ENCODE data around the gene PNPLA1.

Gene PNPLA1

GRCh38 chr6:36267731-36268477 lies 2.0 kb upstream of the PNPLA1 start:
- H3K36me3 ChIP-seq (ENCODE audit: control insufficient read depth in 2 of 2, insufficient read depth in 2 of 2, low read length in 2 of 2), result no peaks in the 10 kb centered on the region
- peaks cover 4 to 6% of the 10 kb centered on the region in 2 donors for H3K27me3 ChIP-seq (ENCODE audit: control insufficient read depth in 2 of 2, insufficient read depth in 2 of 2, low read length in 2 of 2)
- H3K9me3 ChIP-seq (ENCODE audit: control insufficient read depth in 2 of 2, low read length in 2 of 2), result peaks cover 4 to 5% of the 10 kb centered on the region in 2 donors
- H3K4me1 ChIP-seq (ENCODE audit: control insufficient read depth in 2 of 2, insufficient read depth in 2 of 2, low read length in 2 of 2), result no peaks in the 10 kb centered on the region
- no peak overlapping the region for H3K9ac ChIP-seq (ENCODE audit: low read depth in 1 of 2, low read length in 2 of 2)
- H3K4me3 ChIP-seq (ENCODE audit: low read length in 2 of 2), result no peak overlapping the region
- no peak overlapping the region for H3K27ac ChIP-seq (ENCODE audit: low read depth in 2 of 2, low read length in 2 of 2)

GRCh38 chr6:36268478-36269275 lies 1.2 kb upstream of the PNPLA1 start:
- Histone ChIP-seq H3K4me3 (ENCODE audit: low read length in 2 of 2) (no peak overlapping the region), H3K4me1 (ENCODE audit: control insufficient read depth in 2 of 2, insufficient read depth in 2 of 2, low read length in 2 of 2) (no peaks in the 10 kb centered on the region), H3K9ac (ENCODE audit: low read depth in 1 of 2, low read length in 2 of 2) (no peak overlapping the region), H3K36me3 (ENCODE audit: control insufficient read depth in 2 of 2, insufficient read depth in 2 of 2, low read length in 2 of 2) (no peaks in the 10 kb centered on the region), H3K9me3 (ENCODE audit: control insufficient read depth in 2 of 2, low read length in 2 of 2) (peaks cover 4 to 5% of the 10 kb centered on the region in 2 donors), H3K27me3 (ENCODE audit: control insufficient read depth in 2 of 2, insufficient read depth in 2 of 2, low read length in 2 of 2) (peaks cover 4 to 6% of the 10 kb centered on the region in 2 donors), H3K27ac (ENCODE audit: low read depth in 2 of 2, low read length in 2 of 2) (no peak overlapping the region)

DNA sequence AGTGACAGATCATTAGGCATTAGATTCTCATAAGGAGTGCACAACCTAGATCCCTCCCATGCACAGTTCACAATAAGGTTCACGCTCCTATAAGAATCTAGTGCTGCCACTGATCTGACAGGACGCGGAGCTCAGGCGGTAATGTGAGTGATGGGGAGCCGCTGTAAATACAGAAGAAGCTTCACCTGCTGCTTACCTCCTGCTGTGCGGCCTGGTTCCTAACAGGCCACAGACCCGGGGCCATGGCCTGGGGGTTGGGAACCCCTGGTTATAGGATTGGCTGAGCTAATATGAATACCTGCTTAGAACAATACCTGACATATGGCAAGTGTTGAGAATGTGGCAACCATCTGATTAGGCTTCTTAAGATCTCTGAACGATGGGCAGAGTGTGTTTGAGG lies 2.4 kb downstream of the PNPLA1 start:
- no peaks in the 10 kb centered on the region for H3K4me1 ChIP-seq (ENCODE audit: control insufficient read depth in 2 of 2, insufficient read depth in 2 of 2, low read length in 2 of 2)
- no peak overlapping the region for H3K9ac ChIP-seq (ENCODE audit: low read depth in 1 of 2, low read length in 2 of 2)
- H3K27me3 ChIP-seq (ENCODE audit: control insufficient read depth in 2 of 2, insufficient read depth in 2 of 2, low read length in 2 of 2), result peaks cover 4 to 6% of the 10 kb centered on the region in 2 donors
- no peak overlapping the region for H3K4me3 ChIP-seq (ENCODE audit: low read length in 2 of 2)
- H3K9me3 ChIP-seq (ENCODE audit: control insufficient read depth in 2 of 2, low read length in 2 of 2), result no peaks in the 10 kb centered on the region
- no peaks in the 10 kb centered on the region for H3K36me3 ChIP-seq (ENCODE audit: control insufficient read depth in 2 of 2, insufficient read depth in 2 of 2, low read length in 2 of 2)
- no peak overlapping the region for H3K27ac ChIP-seq (ENCODE audit: low read depth in 2 of 2, low read length in 2 of 2)

- H3K36me3 ChIP-seq (ENCODE audit: control insufficient read depth in 2 of 2, insufficient read depth in 2 of 2, low read length in 2 of 2), result no peaks in the 10 kb centered on the region
- no peak overlapping the region for H3K9ac ChIP-seq (ENCODE audit: low read depth in 1 of 2, low read length in 2 of 2)
- peaks cover 4 to 6% of the 10 kb centered on the region in 2 donors for H3K27me3 ChIP-seq (ENCODE audit: control insufficient read depth in 2 of 2, insufficient read depth in 2 of 2, low read length in 2 of 2)
- H3K9me3 ChIP-seq (ENCODE audit: control insufficient read depth in 2 of 2, low read length in 2 of 2), result no peaks in the 10 kb centered on the region
- no peaks in the 10 kb centered on the region for H3K4me1 ChIP-seq (ENCODE audit: control insufficient read depth in 2 of 2, insufficient read depth in 2 of 2, low read length in 2 of 2)
- H3K4me3 ChIP-seq (ENCODE audit: low read length in 2 of 2), result no peak overlapping the region
- no peak overlapping the region for H3K27ac ChIP-seq (ENCODE audit: low read depth in 2 of 2, low read length in 2 of 2)
Observed at GRCh38 chr6:36273067-36273466, 3.2 kb downstream of the PNPLA1 start.

DNA sequence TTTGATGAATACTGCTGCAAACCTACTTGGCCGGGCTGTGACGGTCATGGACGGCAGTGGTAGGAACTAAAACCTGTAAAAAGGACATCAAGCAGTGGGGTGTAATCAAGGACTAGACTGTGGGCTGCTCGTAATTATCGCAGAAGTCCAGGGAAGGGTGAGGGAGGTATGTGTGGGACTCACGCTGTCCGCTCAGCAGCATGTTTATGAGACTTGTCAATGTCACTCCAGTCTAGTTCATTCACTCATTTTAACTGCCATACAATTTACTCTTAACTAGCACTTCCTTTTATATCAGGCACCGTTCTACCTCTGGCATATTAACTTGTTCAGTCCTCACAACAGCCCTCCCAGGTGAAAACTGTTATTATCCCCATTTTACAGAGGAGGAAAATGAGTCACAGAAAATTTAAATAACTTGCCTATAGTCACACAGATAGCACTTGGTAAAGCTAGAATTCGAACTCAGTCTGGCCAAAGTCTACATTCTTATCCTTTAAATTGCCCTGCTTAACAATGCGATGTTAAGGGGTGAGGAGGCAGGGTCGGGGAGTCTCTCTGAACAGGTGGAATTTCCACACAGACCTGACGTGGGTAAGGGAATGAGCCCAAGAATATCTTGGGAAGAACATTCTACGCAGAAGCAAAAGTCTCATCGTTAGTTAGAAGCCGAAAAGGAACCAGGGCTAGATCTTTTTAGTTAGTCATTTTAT lies 4.1 kb downstream of the PNPLA1 start:
- H3K4me3 ChIP-seq (ENCODE audit: low read length in 2 of 2), result no peak overlapping the region
- H3K9me3 ChIP-seq (ENCODE audit: control insufficient read depth in 2 of 2, low read length in 2 of 2), result no peaks in the 10 kb centered on the region
- no peaks in the 10 kb centered on the region for H3K36me3 ChIP-seq (ENCODE audit: control insufficient read depth in 2 of 2, insufficient read depth in 2 of 2, low read length in 2 of 2)
- no peak overlapping the region for H3K27ac ChIP-seq (ENCODE audit: low read depth in 2 of 2, low read length in 2 of 2)
- peaks cover 4 to 6% of the 10 kb centered on the region in 2 donors for H3K27me3 ChIP-seq (ENCODE audit: control insufficient read depth in 2 of 2, insufficient read depth in 2 of 2, low read length in 2 of 2)
- no peaks in the 10 kb centered on the region for H3K4me1 ChIP-seq (ENCODE audit: control insufficient read depth in 2 of 2, insufficient read depth in 2 of 2, low read length in 2 of 2)
- no peak overlapping the region for H3K9ac ChIP-seq (ENCODE audit: low read depth in 1 of 2, low read length in 2 of 2)

DNA sequence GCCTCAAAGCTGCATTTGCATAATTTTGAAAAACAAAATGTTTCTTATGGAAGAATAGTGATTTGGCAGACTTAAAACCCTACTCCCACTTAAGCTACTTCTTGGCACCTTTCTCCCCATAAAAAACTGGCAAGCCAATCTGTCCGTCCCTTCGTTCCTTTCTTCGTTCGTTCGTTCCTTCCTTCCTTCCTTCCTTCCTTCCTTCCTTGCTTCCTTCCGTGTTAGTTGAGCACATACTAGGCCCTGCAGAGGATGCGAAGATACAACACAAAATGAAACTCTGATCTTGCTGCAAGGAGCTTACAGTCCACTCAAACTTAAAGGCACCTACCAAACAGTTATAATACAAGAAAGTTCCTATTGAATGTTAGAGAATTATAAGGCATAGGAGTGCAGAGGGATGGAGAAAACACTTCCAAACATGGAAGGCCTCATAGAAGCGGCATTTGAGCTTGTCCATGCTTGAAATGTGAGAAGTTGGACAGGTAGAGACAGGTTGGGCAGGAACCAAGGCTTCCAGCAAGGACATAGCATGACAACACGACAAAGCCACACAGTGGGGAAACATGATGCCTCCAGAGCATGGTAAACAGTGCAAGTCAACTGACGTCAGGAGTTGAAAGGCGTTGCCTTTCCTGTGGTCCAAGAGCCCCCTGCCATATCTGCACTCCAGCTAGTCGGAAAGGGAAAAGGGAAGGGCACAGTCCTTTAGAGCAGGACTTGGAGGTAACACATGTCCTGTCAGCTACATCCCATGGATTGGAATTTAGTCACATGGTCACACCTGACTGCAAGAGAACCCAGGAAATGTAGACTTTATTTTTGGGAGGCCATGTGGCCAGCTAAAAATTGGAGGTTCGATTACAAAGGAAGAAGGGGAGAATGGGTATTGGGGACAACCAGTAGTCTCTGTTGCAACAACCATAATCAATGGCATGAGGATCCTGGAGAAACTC lies 7.0 kb downstream of the PNPLA1 start:
- Histone ChIP-seq H3K9me3 (ENCODE audit: control insufficient read depth in 2 of 2, low read length in 2 of 2) (no peaks in the 10 kb centered on the region), H3K4me3 (ENCODE audit: low read length in 2 of 2) (no peak overlapping the region), H3K27me3 (ENCODE audit: control insufficient read depth in 2 of 2, insufficient read depth in 2 of 2, low read length in 2 of 2) (no peaks in the 10 kb centered on the region), H3K27ac (ENCODE audit: low read depth in 2 of 2, low read length in 2 of 2) (no peak overlapping the region), H3K4me1 (ENCODE audit: control insufficient read depth in 2 of 2, insufficient read depth in 2 of 2, low read length in 2 of 2) (no peaks in the 10 kb centered on the region), H3K36me3 (ENCODE audit: control insufficient read depth in 2 of 2, insufficient read depth in 2 of 2, low read length in 2 of 2) (no peaks in the 10 kb centered on the region), H3K9ac (ENCODE audit: low read depth in 1 of 2, low read length in 2 of 2) (no peak overlapping the region)

GRCh38 chr6:36277946-36278470 lies 8.1 kb downstream of the PNPLA1 start:
- H3K9ac ChIP-seq (ENCODE audit: low read depth in 1 of 2, low read length in 2 of 2), result no peak overlapping the region
- no peaks in the 10 kb centered on the region for H3K36me3 ChIP-seq (ENCODE audit: control insufficient read depth in 2 of 2, insufficient read depth in 2 of 2, low read length in 2 of 2)
- H3K4me3 ChIP-seq (ENCODE audit: low read length in 2 of 2), result no peak overlapping the region
- no peak overlapping the region for H3K27ac ChIP-seq (ENCODE audit: low read depth in 2 of 2, low read length in 2 of 2)
- H3K27me3 ChIP-seq (ENCODE audit: control insufficient read depth in 2 of 2, insufficient read depth in 2 of 2, low read length in 2 of 2), result no peaks in the 10 kb centered on the region
- H3K4me1 ChIP-seq (ENCODE audit: control insufficient read depth in 2 of 2, insufficient read depth in 2 of 2, low read length in 2 of 2), result no peaks in the 10 kb centered on the region
- H3K9me3 ChIP-seq (ENCODE audit: control insufficient read depth in 2 of 2, low read length in 2 of 2), result no peaks in the 10 kb centered on the region

GRCh38 chr6:36280467-36280866 lies 10.6 kb downstream of the PNPLA1 start:
- Histone ChIP-seq H3K27me3 (ENCODE audit: control insufficient read depth in 2 of 2, insufficient read depth in 2 of 2, low read length in 2 of 2) (peaks cover 8 to 9% of the 10 kb centered on the region in 2 donors), H3K27ac (ENCODE audit: low read depth in 2 of 2, low read length in 2 of 2) (no peak overlapping the region), H3K4me3 (ENCODE audit: low read length in 2 of 2) (no peak overlapping the region), H3K36me3 (ENCODE audit: control insufficient read depth in 2 of 2, insufficient read depth in 2 of 2, low read length in 2 of 2) (no peaks in the 10 kb centered on the region), H3K9me3 (ENCODE audit: control insufficient read depth in 2 of 2, low read length in 2 of 2) (no peaks in the 10 kb centered on the region), H3K9ac (ENCODE audit: low read depth in 1 of 2, low read length in 2 of 2) (no peak overlapping the region), H3K4me1 (ENCODE audit: control insufficient read depth in 2 of 2, insufficient read depth in 2 of 2, low read length in 2 of 2) (no peaks in the 10 kb centered on the region)

DNA sequence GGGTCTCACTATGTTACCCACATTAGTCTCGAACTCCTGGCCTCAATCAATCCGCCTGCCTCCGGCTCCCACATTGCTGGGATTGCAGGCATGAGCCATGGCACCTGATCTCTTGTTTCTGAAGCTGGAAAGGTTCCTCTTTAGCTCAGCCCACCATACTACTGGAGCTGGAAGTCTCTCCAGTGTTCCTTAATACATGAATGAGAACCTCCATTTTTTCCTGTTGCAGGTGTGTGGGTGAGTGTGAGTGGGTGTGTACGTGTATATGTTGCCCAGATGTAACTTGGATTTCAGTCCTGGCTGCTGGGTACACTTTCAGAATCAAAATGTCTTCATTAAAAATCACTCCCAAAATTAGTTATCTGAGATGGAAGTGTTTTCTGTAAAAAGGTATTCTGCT lies 11.1 kb downstream of the PNPLA1 start:
- no peak overlapping the region for H3K9ac ChIP-seq (ENCODE audit: low read depth in 1 of 2, low read length in 2 of 2)

More for the DNA sequence above, 11.1 kb downstream of the PNPLA1 start:
- H3K9me3 ChIP-seq (ENCODE audit: control insufficient read depth in 2 of 2, low read length in 2 of 2), result no peaks in the 10 kb centered on the region
- H3K36me3 ChIP-seq (ENCODE audit: control insufficient read depth in 2 of 2, insufficient read depth in 2 of 2, low read length in 2 of 2), result no peaks in the 10 kb centered on the region
- H3K4me3 ChIP-seq (ENCODE audit: low read length in 2 of 2), result no peak overlapping the region
- H3K4me1 ChIP-seq (ENCODE audit: control insufficient read depth in 2 of 2, insufficient read depth in 2 of 2, low read length in 2 of 2), result no peaks in the 10 kb centered on the region
- peaks cover 8 to 11% of the 10 kb centered on the region in 2 donors for H3K27me3 ChIP-seq (ENCODE audit: control insufficient read depth in 2 of 2, insufficient read depth in 2 of 2, low read length in 2 of 2)
- no peak overlapping the region for H3K27ac ChIP-seq (ENCODE audit: low read depth in 2 of 2, low read length in 2 of 2)

Data from mucosa of rectum (tissue), 2 donors.